Lung (tissue), 12 donors: ENCODE results near the gene RASAL3. TPM values are rescaled to one million over a fixed set of nuclear protein-coding genes. Genes with fewer than 3 reads are reported as not detected.

Experiments
- ATAC-seq: fragments of 200-7000 bp; cut with Tn5 transposase; one replicate; pipeline ENCODE4 v1.9.1; 2020; ENCODE audit warnings: moderate number of reproducible peaks; ENCODE audit not compliant: insufficient read depth, low FRiP score
- DNase-seq, 3 donors: peaks; one replicate each; pipeline ENCODE4 v3.0.0-alpha.2; 2013 to 2017
- H3K27ac ChIP-seq, 2 donors: one replicate each; pipeline ENCODE4 v1.5.1; 2013; ENCODE audit warnings: mild to moderate bottlenecking in 2 of 2, moderate library complexity in 2 of 2, control low read depth in 1 of 2, inconsistent platforms in 1 of 2, low read depth in 1 of 2, low read length in 1 of 2
- H3K27me3 ChIP-seq, 3 donors: one replicate each; pipeline ENCODE4 v1.5.1; 2013; ENCODE audit warnings: low read length in 2 of 3; ENCODE audit not compliant: control insufficient read depth in 3 of 3, insufficient read depth in 3 of 3
- H3K36me3 ChIP-seq, 4 donors: one replicate each; pipeline ENCODE4 v1.5.1; 2013; ENCODE audit warnings: low read length in 4 of 4, mild to moderate bottlenecking in 1 of 4, moderate library complexity in 1 of 4; ENCODE audit not compliant: control insufficient read depth in 4 of 4, insufficient read depth in 4 of 4
- H3K4me1 ChIP-seq, 5 donors: one replicate each; pipeline ENCODE4 v1.5.1; 2013; ENCODE audit warnings: low read length in 5 of 5, mild to moderate bottlenecking in 2 of 5, moderate library complexity in 1 of 5; ENCODE audit not compliant: control insufficient read depth in 5 of 5, insufficient read depth in 5 of 5
- H3K4me3 ChIP-seq: one replicate; pipeline ENCODE4 v1.5.1; 2013; ENCODE audit warnings: mild to moderate bottlenecking, control low read depth, moderate library complexity
- H3K9ac ChIP-seq, 2 donors: one replicate each; pipeline ENCODE4 v1.5.1; 2013; ENCODE audit warnings: low read length in 2 of 2, control low read depth in 1 of 2; ENCODE audit not compliant: insufficient read depth in 1 of 2
- H3K9me3 ChIP-seq, 4 donors: one replicate each; pipeline ENCODE4 v1.5.1; 2013; ENCODE audit warnings: low read length in 3 of 4, mild to moderate bottlenecking in 1 of 4, moderate library complexity in 1 of 4; ENCODE audit not compliant: control insufficient read depth in 4 of 4, insufficient read depth in 3 of 4
- CTCF ChIP-seq: IDR thresholded peaks from 2 replicates; pipeline ENCODE4 v1.5.1; 2012; ENCODE audit warnings: mild to moderate bottlenecking; ENCODE audit errors: control extremely low read depth, extremely low read depth
- WGBS, 2 donors: extraction: QIAGEN DNeasy Blood & Tissue Kit; methylation state at CpG; one replicate each; pipeline ENCODE4 v1.1.7; 2013; 5-methylcytosine and 5-hydroxymethylcytosine counted together
- polyA plus RNA-seq, 2 donors: library from polyadenylated mRNA; stranded (reverse); fragments of 200-250 nt; gene quantifications; one replicate each; pipeline ENCODE4 v1.2.1, GENCODE V29; 2013
- total RNA-seq, 2 donors: library from RNA; depleted of rRNA in 1 of 2; stranded (reverse); fragments of >200 nt in 1 of 2; gene quantifications; one replicate each; pipeline ENCODE4 v1.2.1, GENCODE V29; 2014 to 2021
- donor health status: control.
- donor health status: control.
- donor health status: Bipolar disorder and iron deficiency.
- donor health status: healthy.
- donor health status: DM: yes; HTN: yes; CAD: no.

The RASAL3 gene
- total and polyA plus RNA-seq, 4 donors: 4.6 to 18.2 (median 9.6) TPM

- no peak overlapping the region for H3K4me3 ChIP-seq
- WGBS, 2 donors: 48 to 52% methylated on average over 12 of the region's 12 CpGs
- H3K27ac ChIP-seq: no peak overlapping the region
- no peak for TF ChIP-seq CTCF
- H3K9me3 ChIP-seq: peaks cover 0 to 3% (median 0%) of the 10 kb centered on the region in 4 donors
- DNase-seq (no peak), ATAC-seq (no peak)
- peaks cover 4 to 43% (median 28%) of the 10 kb centered on the region in 3 donors for H3K27me3 ChIP-seq
- H3K36me3 ChIP-seq: no peaks in the 10 kb centered on the region
- no peak overlapping the region for H3K9ac ChIP-seq
- peaks cover 0 to 7% (median 0%) of the 10 kb centered on the region in 5 donors for H3K4me1 ChIP-seq
Measured at GRCh38 chr19:15468675-15469512, 4.5 kb upstream of the RASAL3 start.

GRCh38 chr19:15467734-15468214 lies 3.4 kb upstream of the RASAL3 start:
- 60 to 73% methylated on average over 6 of the region's 6 CpGs for WGBS, 2 donors
- no peak for DNase-seq

DNA sequence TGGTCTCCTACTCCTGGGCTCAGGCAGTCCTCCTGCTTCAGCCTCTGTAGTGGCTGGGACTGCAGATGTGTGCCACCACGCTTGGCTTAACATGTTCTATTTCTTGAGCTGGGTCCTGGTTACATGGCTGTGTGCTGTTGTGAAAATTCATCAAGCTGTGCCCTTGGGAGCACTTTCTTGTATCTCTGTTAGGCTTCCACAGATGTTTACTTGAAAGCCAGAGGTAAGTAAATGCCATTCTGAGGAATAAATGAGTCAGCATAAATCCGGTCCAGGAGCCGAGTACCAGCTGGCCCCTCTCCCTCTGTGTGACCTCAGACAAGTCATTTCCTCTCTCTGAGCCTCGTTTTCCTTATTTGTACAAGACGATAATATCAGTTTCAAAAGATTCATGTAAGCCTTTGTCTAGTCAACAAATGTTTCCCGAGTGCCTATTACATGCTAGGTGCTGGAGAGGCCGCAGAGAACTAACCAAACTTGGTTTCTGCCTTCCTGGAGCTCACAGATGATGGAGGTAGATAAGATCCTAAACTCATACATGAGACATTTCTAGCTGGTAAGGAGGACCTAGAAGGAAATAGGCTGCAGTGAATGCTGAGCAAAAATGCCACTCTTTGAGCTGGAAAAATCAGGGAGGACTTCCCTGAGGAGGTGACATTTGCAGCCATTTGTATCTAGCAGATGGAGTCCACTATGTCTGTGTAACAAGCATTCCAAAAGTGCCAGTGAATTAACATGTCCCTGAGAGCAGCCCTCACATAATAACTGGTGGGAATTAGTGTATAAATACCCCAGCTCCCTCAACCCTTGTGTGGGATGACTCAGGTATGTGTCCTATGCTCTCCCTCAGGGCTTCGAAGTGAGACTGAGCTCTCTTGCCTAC lies 2.7 kb upstream of the RASAL3 start:
- H3K4me1 ChIP-seq: peaks cover 0 to 8% (median 0%) of the 10 kb centered on the region in 5 donors
- H3K27me3 ChIP-seq: peaks cover 4 to 52% (median 33%) of the 10 kb centered on the region in 3 donors
- H3K4me3 ChIP-seq: no peak overlapping the region
- whole genome bisulfite sequencing, 2 donors: 22 to 29% methylated on average over 8 of the region's 8 CpGs
- H3K27ac ChIP-seq: no peak overlapping the region
- H3K9ac ChIP-seq: no peak overlapping the region
- ATAC-seq (no peak), DNase-seq (no peak)
- H3K36me3 ChIP-seq: no peaks in the 10 kb centered on the region
- no peak for TF ChIP-seq CTCF
- peaks cover 0 to 4% (median 0%) of the 10 kb centered on the region in 4 donors for H3K9me3 ChIP-seq

More at GRCh38 chr19:15467734-15468214, 3.4 kb upstream of the RASAL3 start:
- Histone ChIP-seq H3K9me3 (peaks cover 0 to 6% (median 0%) of the 10 kb centered on the region in 4 donors), H3K36me3 (no peaks in the 10 kb centered on the region), H3K27ac (no peak overlapping the region), H3K4me3 (no peak overlapping the region), H3K27me3 (peaks cover 4 to 52% (median 33%) of the 10 kb centered on the region in 3 donors), H3K9ac (no peak overlapping the region), H3K4me1 (peaks cover 0 to 8% (median 0%) of the 10 kb centered on the region in 5 donors)
- no peak for ATAC-seq
- no peak for TF ChIP-seq CTCF
